Right ventricle myocardium inferior (tissue), 1 donor: ENCODE measurements around the gene FDX1. TPM values are rescaled to one million over a fixed set of nuclear protein-coding genes. Genes with fewer than 3 reads are reported as not detected.

Experiments used
- ATAC-seq: fragments of 200-7000 bp; cut with Tn5 transposase; one replicate; pipeline ENCODE4 v1.9.1; 2020; ENCODE audit warnings: mild to moderate bottlenecking, moderate library complexity
- DNase-seq: peaks from one replicate; pipeline ENCODE4 v3.0.0; 2021; ENCODE audit errors: missing footprints
- intact Hi-C: fragments of 100-400 bp; cut with DNase I; formaldehyde crosslinking; loops from one replicate; pipeline ENCODE4 v1.11.0; 2022
- total RNA-seq: library from RNA; stranded (reverse); fragmentation: NEBNext Ultra II Directional; extraction: Animal tissue kit (Norgen Biotek cat#: 25700); gene quantifications from one replicate; pipeline ENCODE4 v1.2.1, GENCODE V29; 2021
- donor health status: DM: no; HTN: yes; CAD: no; lungs with severe emphysema.

The FDX1 gene
- total RNA-seq, 1 donor from 2014 or later, result 22.5 TPM

DNA sequence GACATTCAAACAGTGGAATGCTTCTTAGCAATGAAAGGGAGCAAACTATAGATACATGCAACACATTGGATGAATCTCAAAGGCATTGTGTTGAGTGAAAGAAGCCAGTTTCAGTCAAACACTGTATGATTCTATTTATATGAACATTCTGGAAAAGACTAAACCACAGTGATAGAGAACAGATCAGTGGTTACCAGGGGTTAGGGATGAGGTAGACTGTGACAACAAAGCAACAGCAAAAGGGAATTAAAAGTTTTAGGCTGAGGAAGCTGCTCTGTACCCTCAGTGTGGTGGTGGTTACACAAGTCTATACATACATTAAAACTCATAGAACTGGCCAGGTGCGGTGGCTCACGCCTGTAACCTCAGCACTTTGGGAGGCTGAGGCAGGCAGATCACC lies 23.0 kb downstream of the FDX1 start:
- ATAC-seq, result no peak
- intact Hi-C loops, result no loop called here
- no peak for DNase-seq

DNA sequence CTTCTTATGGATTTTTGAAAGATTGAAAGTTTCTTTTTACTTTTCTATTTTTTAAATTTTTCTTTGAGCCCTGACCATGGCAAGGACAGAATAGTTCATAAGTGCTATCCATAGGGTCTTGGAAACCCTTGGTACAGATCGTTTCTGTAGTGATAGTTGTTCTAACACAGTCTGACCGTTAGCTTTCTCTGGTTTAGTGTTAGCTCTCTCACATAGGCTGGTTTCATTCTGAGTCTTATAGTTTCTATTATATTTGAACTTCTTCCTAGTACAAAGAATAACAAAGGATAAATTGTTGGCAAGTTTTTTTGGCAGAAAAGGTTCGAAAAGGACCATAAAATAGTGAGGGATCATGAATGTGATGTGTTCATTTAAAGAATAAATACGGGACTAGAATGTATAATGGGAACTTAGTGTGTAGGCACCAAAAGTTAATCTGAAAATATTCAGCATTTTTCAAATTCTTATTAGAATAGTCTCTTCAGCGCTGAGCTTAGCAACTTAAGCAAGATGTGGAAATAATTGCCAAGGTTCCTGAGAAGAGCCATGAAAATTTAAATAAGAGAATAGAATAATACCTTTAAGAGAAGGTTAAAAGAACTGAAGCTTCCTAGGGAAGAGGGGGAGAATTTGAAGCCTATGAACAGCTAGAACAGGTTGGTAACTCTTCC lies 24.1 kb downstream of the FDX1 start:
- ATAC-seq, result no peak
- intact Hi-C loops, result no loop called here
- no peak for DNase-seq

DNA sequence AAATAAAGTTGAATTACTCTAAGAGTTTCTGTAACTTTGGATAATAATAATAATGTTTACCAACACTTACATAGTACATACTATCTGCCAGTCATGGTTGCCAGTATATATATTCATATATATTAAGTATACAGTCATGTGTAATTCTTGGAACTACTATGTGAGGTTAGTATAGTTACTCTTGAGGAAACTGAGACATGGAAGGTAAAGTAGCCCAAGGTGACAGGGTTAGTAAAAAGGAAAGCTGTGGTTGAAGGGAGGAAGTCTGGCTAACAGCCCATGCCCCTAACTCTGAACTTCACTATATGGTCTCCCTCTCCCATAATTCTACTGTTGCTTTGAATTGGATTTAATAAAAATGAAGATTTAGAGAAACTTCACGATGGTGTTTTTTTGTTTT lies 24.9 kb downstream of the FDX1 start:
- DNase-seq (no peak), ATAC-seq (no peak)
- intact Hi-C loops, result no loop called here

DNA sequence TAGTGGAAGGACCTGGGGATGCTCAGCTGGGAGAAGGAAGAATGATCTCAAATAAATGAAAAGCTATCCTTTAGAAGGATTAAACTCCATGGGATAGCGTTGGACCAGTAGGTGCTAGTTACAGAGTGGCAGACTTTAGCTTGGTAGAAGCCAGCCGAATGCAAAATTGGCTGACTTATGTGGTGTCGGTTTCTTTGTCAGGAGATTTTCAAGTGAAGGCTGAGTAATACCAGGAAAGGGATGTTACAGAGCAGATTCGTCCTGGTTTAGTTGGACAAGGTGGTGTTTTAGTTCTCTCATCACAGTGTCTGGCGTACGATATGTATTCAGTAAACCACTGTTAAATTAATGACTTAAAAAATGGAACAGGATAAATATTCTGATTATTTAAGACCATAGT lies 26.0 kb downstream of the FDX1 start:
- no peak for DNase-seq
- intact Hi-C loops, result no loop called here
- no peak for ATAC-seq

DNA sequence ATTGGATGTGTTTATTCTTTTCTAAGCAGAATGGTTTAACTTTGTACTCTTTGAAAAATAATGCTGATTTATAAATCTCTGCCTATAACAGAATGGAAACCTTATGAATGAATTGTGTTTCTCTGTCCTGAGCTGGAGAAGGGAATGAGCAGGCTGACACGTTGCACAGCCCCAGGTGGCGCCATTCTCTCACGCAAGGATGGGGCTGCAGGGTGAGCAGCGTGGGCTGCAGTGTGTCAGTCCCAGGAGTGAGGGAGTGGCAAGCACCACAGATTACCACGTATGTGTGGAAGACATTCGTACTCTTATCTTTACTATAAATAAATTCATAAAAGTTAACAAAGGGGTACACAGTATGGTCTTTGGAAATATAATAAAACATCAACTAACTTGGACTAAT lies 33.4 kb downstream of the FDX1 start:
- peak; percentile 76 for DNase-seq
- peak; percentile 70 for ATAC-seq
- intact Hi-C loops, result no loop called here

DNA sequence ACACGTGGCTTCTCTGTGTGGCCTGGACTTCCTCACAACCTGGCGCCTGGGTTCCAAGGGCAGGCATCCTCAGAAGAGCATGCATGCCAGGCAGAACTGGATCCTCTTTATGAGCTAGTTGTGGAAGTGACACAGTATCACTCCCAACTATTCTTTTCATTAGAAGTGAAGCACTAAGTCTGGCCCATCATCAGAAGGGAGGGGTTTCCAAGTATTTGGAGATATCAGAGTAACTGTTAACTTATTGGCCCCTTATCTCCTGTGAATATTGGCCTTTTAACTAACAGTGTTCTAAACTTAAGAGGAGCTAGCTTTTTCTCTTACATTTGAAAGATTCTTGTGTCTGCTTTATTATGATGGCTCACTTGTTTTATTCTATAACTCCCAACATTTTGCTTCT lies 35.5 kb downstream of the FDX1 start:
- intact Hi-C loops, result no loop called here
- ATAC-seq (no peak), DNase-seq (no peak)

DNA sequence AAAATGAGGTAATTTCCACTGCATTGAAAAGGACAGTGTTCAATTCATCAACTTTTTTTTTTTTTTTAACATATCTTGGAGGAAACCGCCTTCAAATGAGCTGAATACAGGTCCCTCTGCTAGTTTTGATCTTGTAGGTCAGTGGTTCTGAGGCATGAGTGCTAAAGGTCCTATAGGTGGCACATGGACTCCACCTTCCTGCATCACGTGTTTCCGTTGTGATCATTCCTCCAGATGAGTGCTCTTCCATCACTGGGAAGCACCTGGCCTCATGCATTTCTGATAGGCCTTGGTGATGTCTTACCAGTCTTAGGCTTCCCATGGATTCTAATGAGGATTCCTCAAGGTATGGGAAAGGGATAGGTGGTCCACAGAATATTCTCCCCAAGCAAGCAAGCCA lies 37.8 kb downstream of the FDX1 start:
- intact Hi-C loops, result no loop called here
- ATAC-seq (no peak), DNase-seq (no peak)

DNA sequence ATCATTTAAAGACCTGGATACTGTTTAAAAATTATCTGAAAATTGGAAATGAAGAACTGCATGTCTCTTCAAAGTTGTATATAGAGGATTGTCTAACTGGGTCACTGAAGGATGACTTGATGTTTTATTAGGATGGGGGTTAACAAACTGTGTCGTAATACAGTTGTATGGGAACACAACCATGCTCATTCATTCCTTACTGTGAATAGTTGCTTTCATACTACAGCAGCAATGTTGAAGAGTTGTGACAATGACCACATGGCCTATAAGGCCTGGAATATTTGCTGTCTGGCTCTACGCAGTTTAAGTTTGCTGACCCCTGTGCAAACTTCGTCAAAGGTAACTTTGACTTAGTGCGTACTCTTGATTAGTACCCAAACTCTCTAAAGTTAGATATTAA lies 38.4 kb downstream of the FDX1 start:
- ATAC-seq, result no peak
- intact Hi-C loops, result no loop called here

DNA sequence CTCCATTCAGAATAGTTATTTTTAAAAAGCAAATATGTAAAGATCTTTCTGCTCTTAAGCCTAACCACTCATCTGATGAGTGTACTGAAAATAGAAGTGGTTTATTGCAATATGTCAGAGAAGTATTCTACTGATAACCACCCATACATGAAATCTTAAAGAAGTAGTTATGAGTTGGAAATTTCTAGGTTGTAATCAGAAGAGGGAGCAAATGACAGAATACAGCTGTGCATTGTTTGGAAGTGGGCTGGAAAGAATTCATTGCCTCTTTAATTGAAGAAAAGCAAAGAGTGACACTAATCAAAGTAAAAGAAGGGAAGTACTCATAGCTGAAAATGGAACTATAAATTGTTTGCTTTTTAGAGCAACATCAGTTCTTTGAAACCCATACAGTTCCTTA lies 39.4 kb downstream of the FDX1 start:
- DNase-seq (no peak), ATAC-seq (no peak)
- intact Hi-C loops, result no loop called here

More for the DNA sequence above, 38.4 kb downstream of the FDX1 start:
- DNase-seq, result no peak

DNA sequence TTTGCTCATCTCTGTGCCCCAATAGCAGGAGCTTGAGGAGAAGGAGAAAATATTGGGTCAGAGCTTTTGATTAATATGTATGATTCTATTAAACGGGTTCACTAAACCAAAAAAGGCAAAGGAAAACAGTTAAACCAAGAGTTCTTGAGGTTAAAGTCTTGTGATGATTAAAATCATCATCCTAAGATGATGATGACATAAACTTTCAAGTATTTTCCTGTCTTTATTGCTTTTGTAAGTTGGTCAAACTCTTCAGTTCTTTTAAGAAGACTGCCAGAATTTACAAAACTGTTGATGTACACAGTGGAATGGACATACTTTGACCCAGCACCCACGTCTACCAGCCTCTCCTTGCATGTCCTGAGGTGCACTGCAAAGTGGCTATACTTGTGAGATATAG lies 41.0 kb downstream of the FDX1 start:
- no peak for DNase-seq
- intact Hi-C loops, result no loop called here
- ATAC-seq, result no peak

DNA sequence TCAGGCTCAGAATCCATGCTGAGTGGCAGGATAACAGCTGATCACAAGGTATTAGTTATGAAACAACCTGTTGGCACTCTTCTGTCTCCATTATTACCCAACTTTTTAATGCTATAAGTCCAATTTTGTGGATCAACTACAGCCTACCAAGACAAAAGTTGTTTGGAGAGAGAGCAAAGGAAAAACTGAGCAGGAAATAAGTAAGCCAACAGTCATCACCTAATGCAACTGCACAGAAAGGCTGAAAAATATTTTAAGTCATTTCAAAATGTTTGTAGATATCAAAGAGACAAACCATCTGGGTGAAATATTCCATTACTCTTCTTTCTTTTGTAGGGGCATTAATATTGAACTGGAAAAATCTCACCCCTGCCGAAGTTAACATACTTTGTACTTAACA lies 41.6 kb downstream of the FDX1 start:
- DNase-seq, result no peak
- no peak for ATAC-seq
- intact Hi-C loops, result no loop called here

DNA sequence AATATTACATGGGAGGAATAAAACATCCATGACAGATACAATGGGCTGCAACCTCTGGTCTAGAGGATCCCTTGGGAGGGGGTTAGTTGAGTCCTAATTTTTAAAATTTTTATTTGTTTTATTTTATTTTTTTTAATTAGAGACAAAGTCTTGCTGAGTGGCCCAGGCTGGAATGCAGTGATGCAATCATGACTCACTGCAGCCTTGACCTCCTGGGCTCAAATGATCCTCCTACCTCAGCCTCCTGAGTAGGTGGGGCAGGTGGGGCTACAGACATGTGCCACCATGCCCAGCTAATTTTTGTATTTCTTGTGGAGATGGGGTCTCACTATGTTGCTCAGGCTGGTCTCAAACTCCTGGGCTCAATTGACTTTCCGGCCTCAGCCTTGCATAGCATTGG lies 43.1 kb downstream of the FDX1 start:
- intact Hi-C loops, result no loop called here
- DNase-seq (no peak), ATAC-seq (no peak)

DNA sequence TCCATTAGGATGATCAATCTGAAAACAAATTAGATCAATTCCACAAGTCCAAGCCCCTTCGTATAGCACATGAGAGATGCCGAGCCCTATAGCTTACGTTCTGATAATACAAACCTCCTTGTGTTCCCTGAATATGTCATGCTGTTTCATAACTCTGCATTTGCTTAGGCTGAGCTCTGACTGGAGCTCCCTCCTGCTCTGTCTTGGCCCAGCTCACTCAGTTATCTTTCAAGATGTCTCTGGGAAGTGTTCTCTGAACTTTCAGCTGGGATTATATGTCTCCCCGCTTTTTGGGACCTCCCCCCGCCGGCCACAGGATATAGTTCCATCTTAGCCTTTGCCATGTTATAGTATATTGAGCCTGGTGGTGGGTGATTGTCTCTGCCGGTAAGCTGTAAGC lies 44.0 kb downstream of the FDX1 start:
- ATAC-seq, result no peak
- DNase-seq, result no peak
- intact Hi-C loops, result no loop called here

DNA sequence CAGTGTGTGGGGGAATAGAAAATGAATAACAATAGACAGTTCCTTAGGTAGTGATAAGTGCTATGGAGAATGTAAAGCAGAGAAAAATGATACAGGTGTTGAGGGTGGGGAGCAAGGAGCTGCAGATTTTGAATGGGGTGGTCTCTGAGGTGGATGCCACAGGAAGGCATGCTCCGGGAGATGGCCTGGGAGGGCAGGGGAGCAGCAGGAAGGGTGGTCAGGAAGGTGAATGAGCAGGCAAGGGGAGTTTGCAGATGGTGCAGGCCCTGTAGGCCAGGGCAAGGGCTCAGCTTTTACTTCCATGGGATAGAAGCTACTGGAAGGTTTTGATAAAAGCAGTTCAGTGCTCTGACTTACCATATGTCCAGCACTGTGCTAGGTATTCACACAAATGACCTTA lies 44.8 kb downstream of the FDX1 start:
- intact Hi-C loops, result no loop called here
- DNase-seq (peak; percentile 31), ATAC-seq (no peak)

DNA sequence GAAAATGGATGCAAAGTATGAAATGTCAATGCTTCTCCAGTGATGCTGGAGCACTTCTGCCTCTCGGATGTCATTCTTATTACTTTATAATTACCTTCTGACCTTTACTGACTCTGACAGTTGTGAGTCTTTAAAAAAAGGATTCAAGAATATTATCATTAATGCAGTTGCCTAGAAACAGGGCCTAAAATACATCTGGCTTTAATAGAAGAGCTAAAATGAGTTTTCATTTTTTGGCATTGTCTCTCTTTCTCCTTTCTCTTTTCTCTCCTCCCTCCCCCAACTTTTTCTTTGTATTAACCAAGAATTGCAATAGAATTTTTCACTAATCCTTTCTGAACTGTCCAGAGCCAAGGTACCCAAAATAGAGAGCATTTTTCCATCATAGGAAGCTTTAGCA lies 45.9 kb downstream of the FDX1 start:
- intact Hi-C loops, result no loop called here
- DNase-seq (no peak), ATAC-seq (no peak)

DNA sequence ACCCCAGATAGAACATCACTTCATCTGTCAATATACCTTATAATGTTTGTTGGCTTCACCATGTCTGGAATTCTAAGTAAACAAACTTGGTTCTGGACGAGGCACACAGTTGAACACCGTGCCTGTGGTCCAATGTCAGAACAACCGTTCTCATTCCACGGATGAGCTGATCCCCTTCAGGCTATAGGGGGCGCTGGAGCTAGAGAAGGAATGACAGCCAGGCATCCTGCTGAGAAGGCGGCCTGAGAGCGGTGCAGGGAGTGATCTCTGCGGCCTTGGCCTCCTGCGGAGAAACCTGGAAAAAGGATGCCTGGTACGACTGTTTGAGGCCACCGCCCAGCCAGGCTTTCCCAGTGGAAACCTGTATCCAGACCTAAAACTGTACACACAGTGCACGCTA lies 48.7 kb downstream of the FDX1 start:
- ATAC-seq (no peak), DNase-seq (peak; percentile 56)
- intact Hi-C loops, result no loop called here

DNA sequence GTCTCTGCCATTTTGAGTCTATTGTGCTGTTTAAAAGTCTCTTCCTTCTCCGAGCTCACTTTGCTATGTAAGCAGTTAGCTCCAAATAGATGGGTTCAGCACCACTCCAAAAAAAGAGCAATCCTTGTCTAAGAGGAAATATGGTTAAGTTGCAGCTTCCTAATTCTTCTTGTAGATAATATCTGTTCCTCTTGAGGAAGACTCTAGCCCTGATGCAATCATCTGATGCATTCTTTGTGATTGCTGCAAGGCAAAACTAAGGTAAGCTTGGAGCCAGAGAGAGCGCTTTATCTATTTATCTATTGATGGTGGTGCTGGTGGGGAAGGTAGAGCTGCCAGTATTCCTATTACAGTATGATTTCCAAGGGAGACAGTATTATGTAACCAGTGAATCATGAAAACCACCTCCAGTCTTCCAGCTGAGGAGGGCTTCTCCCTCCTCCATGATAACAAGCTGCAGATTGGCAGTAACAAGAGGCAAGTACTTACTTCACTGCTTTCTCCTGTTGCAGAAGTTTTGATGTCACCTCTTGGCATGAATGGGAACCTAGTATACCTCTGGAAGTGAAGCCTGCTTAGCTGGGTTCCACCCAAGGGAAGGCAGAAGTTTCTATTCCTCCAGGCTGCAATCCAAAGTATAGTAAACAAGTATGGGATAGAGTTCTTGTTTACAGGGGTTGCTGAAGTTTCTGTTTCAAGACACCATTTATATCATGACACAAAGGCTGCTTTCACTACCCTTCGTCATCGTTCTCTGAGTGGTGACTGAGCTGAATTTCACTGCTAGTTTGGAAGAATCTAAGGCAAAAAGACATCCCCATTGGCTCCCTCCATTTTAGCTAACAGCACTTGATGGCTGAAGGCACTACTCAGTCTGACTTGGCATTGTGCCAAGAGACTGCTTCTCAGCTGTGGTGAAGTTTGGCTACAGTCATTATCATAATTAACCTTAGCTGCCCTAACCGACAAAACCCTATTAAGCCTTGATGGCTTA lies 49.7 kb downstream of the FDX1 start:
- ATAC-seq (peak; percentile 54), DNase-seq (no peak)
- intact Hi-C loops, result no loop called here

DNA sequence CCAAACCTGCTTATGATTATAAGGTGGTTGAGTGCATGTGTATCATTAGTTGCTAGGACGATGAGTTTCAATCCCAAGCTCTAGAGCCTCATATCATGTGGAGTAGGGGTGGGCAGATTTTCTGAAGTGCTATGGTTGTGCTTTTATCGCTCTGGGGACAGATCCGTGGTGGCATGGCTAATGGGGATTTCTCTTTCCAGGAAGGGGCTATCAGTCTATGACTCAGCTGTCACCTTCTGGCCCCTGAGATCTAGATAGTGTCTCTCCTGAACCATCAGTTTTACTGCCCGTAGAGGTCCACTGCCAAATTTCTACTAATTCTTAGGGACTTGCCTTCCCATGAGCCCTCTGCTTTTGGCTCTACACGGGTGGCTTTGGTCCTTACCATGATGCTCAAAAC lies 51.8 kb downstream of the FDX1 start:
- DNase-seq, result no peak
- ATAC-seq, result no peak
- intact Hi-C loops, result no loop called here

DNA sequence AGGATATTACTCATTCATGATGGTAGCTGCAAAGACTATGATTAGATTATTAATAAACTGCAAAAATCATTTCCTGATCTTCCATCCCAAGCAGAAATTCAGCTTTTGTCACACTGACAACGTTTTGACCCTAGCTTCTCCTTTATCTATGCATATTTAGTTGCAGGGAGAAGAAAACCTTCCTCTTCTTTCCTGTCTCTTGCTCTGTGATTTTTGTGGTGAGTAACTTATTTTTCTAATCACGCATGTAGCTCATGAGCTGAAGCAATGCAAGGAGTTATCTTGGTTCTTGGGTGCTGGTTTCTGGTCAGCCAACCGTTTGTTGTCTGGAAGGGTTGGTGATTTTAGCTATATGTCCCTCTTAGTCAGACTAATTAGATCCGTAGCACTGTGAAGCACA lies 56.4 kb downstream of the FDX1 start:
- ATAC-seq, result no peak

DNA sequence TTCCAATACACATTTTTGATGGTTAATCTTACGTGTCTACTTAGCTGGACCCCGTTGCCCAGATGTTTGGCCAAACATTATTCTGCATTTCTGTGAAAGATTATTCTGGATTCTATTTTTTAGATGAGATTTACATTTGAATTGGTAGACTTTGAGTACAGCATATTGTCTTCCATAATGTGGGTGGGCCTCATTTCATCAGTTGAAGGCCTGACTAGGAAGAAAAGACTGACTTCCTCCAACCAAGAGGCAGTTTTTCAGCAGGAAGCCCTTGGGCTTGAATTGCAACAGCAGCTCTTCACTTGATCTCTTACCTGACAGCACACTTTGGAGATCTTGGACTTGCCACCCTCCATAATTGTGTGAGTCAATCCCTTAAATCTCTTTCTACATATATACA lies 58.7 kb downstream of the FDX1 start:
- intact Hi-C loops, result no loop called here
- ATAC-seq (no peak), DNase-seq (no peak)

More for the DNA sequence above, 56.4 kb downstream of the FDX1 start:
- no peak for DNase-seq
- intact Hi-C loops, result no loop called here
